AG09309 (cell line): ENCODE data around the gene FRMPD3.

ENCODE experiments used
- DNase-seq: peaks from one replicate; pipeline ENCODE4 v3.0.0-alpha.2; 2010; ENCODE audit warnings: low read depth
- H3K4me3 ChIP-seq: 2 replicates; pipeline ENCODE4 v1.5.1; 2011; ENCODE audit warnings: mild to moderate bottlenecking, low read depth, low read length, moderate library complexity; ENCODE audit not compliant: control insufficient read depth
- CTCF ChIP-seq: IDR thresholded peaks from 2 replicates; pipeline ENCODE4 v1.5.1; 2011; ENCODE audit warnings: mild to moderate bottlenecking, low read depth, low read length, inconsistent platforms; ENCODE audit not compliant: insufficient read depth, control insufficient read depth; ENCODE audit errors: missing control alignments

Gene FRMPD3

GRCh38 chrX:107451731-107452130 lies 2.3 kb downstream of the FRMPD3 start:
- no peak for TF ChIP-seq CTCF
- no peak overlapping the region for H3K4me3 ChIP-seq
- DNase-seq: no peak

GRCh38 chrX:107452581-107452980 lies 3.1 kb downstream of the FRMPD3 start:
- no peak for TF ChIP-seq CTCF
- DNase-seq: no peak
- H3K4me3 ChIP-seq: no peak overlapping the region

- no peak for DNase-seq
- H3K4me3 ChIP-seq: no peak overlapping the region
- TF ChIP-seq CTCF: no peak
These were observed 4.8 kb downstream of the FRMPD3 start for GRCh38 chrX:107454302-107454701.

GRCh38 chrX:107457289-107457688 lies 7.8 kb downstream of the FRMPD3 start:
- TF ChIP-seq CTCF: no peak
- DNase-seq: no peak
- no peak overlapping the region for H3K4me3 ChIP-seq

GRCh38 chrX:107465932-107466620 lies 16.6 kb downstream of the FRMPD3 start:
- no peak for DNase-seq
- no peak for TF ChIP-seq CTCF
- H3K4me3 ChIP-seq: no peak overlapping the region

- no peak for DNase-seq
- no peak for TF ChIP-seq CTCF
These were observed 17.8 kb downstream of the FRMPD3 start for GRCh38 chrX:107467271-107467670.

More at GRCh38 chrX:107467271-107467670, 17.8 kb downstream of the FRMPD3 start:
- H3K4me3 ChIP-seq: no peak overlapping the region
